ENCODE data around the gene TCTN2. TPM values are rescaled to one million over a fixed set of nuclear protein-coding genes. Genes with fewer than 3 reads are reported as not detected.

TCTN2 gene
- total and polyA plus RNA-seq, 2 experiments from 2014 or later: 2.9 to 4.7 TPM

- H3K4me2 ChIP-seq: no peak overlapping the region
- H3K9me3 ChIP-seq (ENCODE audit: low read depth): no peaks in the 10 kb centered on the region
- peaks cover 10% of the 10 kb centered on the region for H3K4me1 ChIP-seq (ENCODE audit: insufficient read depth)
- H3K27me3 ChIP-seq: peaks cover under 1% of the 10 kb centered on the region
- H3K79me2 ChIP-seq: no peaks in the 10 kb centered on the region
- WGBS (ENCODE audit: low lambda C conversion rate, missing lambda C conversion rate): 89% methylated on average over 6 of the region's 6 CpGs
- H4K20me1 ChIP-seq (ENCODE audit: insufficient read depth, poor library complexity, severe bottlenecking): no peaks in the 10 kb centered on the region
- H3K27ac ChIP-seq: no peak overlapping the region
- H3K9me2 ChIP-seq (replicated peaks; ENCODE audit: insufficient read depth): no peaks in the 10 kb centered on the region
- no peak overlapping the region for H2AFZ ChIP-seq
- no peak overlapping the region for H3K4me3 ChIP-seq
- DNase-seq (ENCODE audit: low spot score): no peak
- H3K36me3 ChIP-seq (replicated peaks; ENCODE audit: insufficient read depth, low read depth): no peaks in the 10 kb centered on the region
- TF ChIP-seq EZH2phosphoT487 (IDR thresholded peaks at IDR 0.05; ENCODE audit: low read depth, severe bottlenecking, unreplicated experiment): no peak
- no peak for TF ChIP-seq CTCF (IDR thresholded peaks at IDR 0.05; ENCODE audit: poor library complexity)
- TF ChIP-seq EZH2 (IDR thresholded peaks at IDR 0.05; ENCODE audit: borderline replicate concordance): no peak
Measured at GRCh38 chr12:123757561-123757960, 86.6 kb downstream of the TCTN2 start.

Other genes with a start within 250 kb of the TCTN2 start
- gene RILPL2, start 234.4 kb upstream of the TCTN2 start, total RNA-seq: 1.6 and 2.5 TPM in 2 replicates
- gene RILPL2, start 234.4 kb upstream of the TCTN2 start, polyA plus RNA-seq: 3.3 and 3.7 TPM in 2 replicates
- 10.8 and 13.6 TPM in 2 replicates for gene SNRNP35, start 213.0 kb upstream of the TCTN2 start, total RNA-seq
- 25.7 and 26.0 TPM in 2 replicates for gene SNRNP35, start 213.0 kb upstream of the TCTN2 start, polyA plus RNA-seq
- 10.2 and 13.6 TPM in 2 replicates for gene RILPL1, start 137.4 kb upstream of the TCTN2 start, total RNA-seq
- 17.5 and 21.6 TPM in 2 replicates for gene RILPL1, start 137.4 kb upstream of the TCTN2 start, polyA plus RNA-seq
- gene TMED2, start 86.6 kb upstream of the TCTN2 start, total RNA-seq: 440 and 447 TPM in 2 replicates
- 385 and 399 TPM in 2 replicates for gene TMED2, start 86.6 kb upstream of the TCTN2 start, polyA plus RNA-seq
- 13.9 and 23.0 TPM in 2 replicates for gene DDX55, start 69.0 kb upstream of the TCTN2 start, total RNA-seq
- 17.9 and 21.7 TPM in 2 replicates for gene DDX55, start 69.0 kb upstream of the TCTN2 start, polyA plus RNA-seq
- 35.0 and 48.1 TPM in 2 replicates for gene EIF2B1, start 37.4 kb upstream of the TCTN2 start, total RNA-seq
- 33.2 and 43.8 TPM in 2 replicates for gene EIF2B1, start 37.4 kb upstream of the TCTN2 start, polyA plus RNA-seq
- gene GTF2H3, start 37.3 kb upstream of the TCTN2 start, total RNA-seq: 27.4 and 45.6 TPM in 2 replicates
- 9.0 and 13.5 TPM in 2 replicates for gene GTF2H3, start 37.3 kb upstream of the TCTN2 start, polyA plus RNA-seq
- 21.6 and 25.8 TPM in 2 replicates for gene ATP6V0A2, start 41.2 kb downstream of the TCTN2 start, total RNA-seq
- 14.6 and 19.0 TPM in 2 replicates for gene ATP6V0A2, start 41.2 kb downstream of the TCTN2 start, polyA plus RNA-seq
- 0.28 and 0.60 TPM in 2 replicates for gene DNAH10, start 91.2 kb downstream of the TCTN2 start, total RNA-seq
- 0.22 and 0.68 TPM in 2 replicates for gene DNAH10, start 91.2 kb downstream of the TCTN2 start, polyA plus RNA-seq

All from hepatocyte (in vitro differentiated cells).